Tibial nerve (tissue), 4 donors: ENCODE measurements around the gene DCBLD2.

Source experiments
- EP300 ChIP-seq, 2 donors: sonication (generic); formaldehyde crosslinking; IDR thresholded peaks; one replicate each; pipeline ENCODE4 v1.6.1; 2017; ENCODE audit warnings: antibody characterized with exemption in 2 of 2, mild to moderate bottlenecking in 1 of 2
- POLR2A ChIP-seq, 2 donors: fragments of 450-650 bp; IDR thresholded peaks; one replicate each; pipeline ENCODE4 v1.6.1; 2017; ENCODE audit warnings: antibody characterized with exemption in 2 of 2, mild to moderate bottlenecking in 2 of 2, moderate library complexity in 2 of 2
- TF ChIP-seq, protein P1 (sequence below), 5 experiments: fragments of 200-600 bp in 3 of 5; fragments of 450-650 bp in 2 of 5; sonication (generic) in 3 of 5; IDR thresholded peaks; one replicate each; pipeline ENCODE4 v1.5.1; 2016 to 2019; ENCODE audit warnings: antibody characterized with exemption in 5 of 5, mild to moderate bottlenecking in 3 of 5, moderate library complexity in 2 of 5

DNA sequence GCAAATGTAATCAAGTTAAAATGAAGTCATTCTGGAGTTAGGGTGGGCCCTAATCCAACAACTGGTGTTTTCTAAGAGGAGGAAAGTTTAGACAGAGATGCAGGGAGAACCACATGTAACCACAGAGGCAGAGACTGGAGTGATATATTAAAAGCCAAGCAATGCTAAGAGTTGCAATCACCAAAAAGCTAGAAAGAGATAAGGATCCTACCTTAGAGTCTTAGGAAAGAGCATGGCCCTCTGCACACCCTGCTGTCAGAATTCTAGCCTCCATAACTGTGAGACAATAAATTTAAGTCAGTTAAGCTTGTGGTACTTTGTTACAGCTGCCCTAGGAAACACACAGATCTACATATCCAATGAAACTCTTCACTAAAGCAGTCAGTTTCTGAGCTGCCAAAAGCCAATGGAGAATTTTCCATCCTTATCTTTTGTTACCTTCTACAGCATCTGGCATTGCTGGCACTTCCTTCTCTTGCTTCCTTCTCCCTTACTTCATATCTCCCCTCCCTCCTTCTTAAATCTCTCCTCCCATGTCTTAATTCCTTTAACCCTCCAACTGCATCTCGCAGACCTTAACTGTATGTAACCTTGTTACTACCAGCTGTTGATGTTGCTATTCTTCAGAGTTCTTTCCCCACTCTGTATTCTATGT lies 11.2 kb downstream of the DCBLD2 start:
- TF ChIP-seq EP300 (IDR thresholded peaks at IDR 0.05) (no peak), POLR2A (IDR thresholded peaks at IDR 0.05) (no peak)
- TF ChIP-seq, protein P1, sequence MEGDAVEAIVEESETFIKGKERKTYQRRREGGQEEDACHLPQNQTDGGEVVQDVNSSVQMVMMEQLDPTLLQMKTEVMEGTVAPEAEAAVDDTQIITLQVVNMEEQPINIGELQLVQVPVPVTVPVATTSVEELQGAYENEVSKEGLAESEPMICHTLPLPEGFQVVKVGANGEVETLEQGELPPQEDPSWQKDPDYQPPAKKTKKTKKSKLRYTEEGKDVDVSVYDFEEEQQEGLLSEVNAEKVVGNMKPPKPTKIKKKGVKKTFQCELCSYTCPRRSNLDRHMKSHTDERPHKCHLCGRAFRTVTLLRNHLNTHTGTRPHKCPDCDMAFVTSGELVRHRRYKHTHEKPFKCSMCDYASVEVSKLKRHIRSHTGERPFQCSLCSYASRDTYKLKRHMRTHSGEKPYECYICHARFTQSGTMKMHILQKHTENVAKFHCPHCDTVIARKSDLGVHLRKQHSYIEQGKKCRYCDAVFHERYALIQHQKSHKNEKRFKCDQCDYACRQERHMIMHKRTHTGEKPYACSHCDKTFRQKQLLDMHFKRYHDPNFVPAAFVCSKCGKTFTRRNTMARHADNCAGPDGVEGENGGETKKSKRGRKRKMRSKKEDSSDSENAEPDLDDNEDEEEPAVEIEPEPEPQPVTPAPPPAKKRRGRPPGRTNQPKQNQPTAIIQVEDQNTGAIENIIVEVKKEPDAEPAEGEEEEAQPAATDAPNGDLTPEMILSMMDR (IDR thresholded peaks at IDR 0.05): no peak
